ENCODE data around the gene FAM227B. TPM values are rescaled to one million over a fixed set of nuclear protein-coding genes. Genes with fewer than 3 reads are reported as not detected.

FAM227B gene
- total and polyA plus RNA-seq, 9 donors = 7.0 to 21.8 (median 11.5) TPM

- TF ChIP-seq CTCF (IDR thresholded peaks at IDR 0.05) (no peak), EP300 (IDR thresholded peaks at IDR 0.05) (no peak), POLR2A (IDR thresholded peaks at IDR 0.05) (no peak)
- Histone ChIP-seq H3K27ac (peak overlapping the region in 1 of 2 donors; percentile 41), H3K27me3 (no peaks in the 10 kb centered on the region), H3K9me3 (no peaks in the 10 kb centered on the region), H3K36me3 (no peaks in the 10 kb centered on the region), H3K4me1 (ENCODE audit: insufficient read depth) (peaks cover 3% of the 10 kb centered on the region), H3K4me3 (no peak overlapping the region)
- intact Hi-C loops (cut with DNase I) = no loop called here
- peak in 2 of 5 donors; percentile 30 to 47 for DNase-seq
Observed at GRCh38 chr15:49645941-49646340, 25.3 kb upstream of the FAM227B start.

GRCh38 chr15:49645277-49645676, 24.7 kb upstream of the FAM227B start:
- Histone ChIP-seq H3K9me3 (no peaks in the 10 kb centered on the region), H3K27ac (peak overlapping the region in 1 of 2 donors; percentile 41), H3K4me3 (no peak overlapping the region), H3K27me3 (no peaks in the 10 kb centered on the region), H3K36me3 (no peaks in the 10 kb centered on the region), H3K4me1 (ENCODE audit: insufficient read depth) (peaks cover 3% of the 10 kb centered on the region)
- no peak for TF ChIP-seq EP300 (IDR thresholded peaks at IDR 0.05)
- TF ChIP-seq CTCF (IDR thresholded peaks at IDR 0.05) = no peak
- no peak for TF ChIP-seq POLR2A (IDR thresholded peaks at IDR 0.05)
- intact Hi-C loops (cut with DNase I) = no loop called here
- no peak for DNase-seq

GRCh38 chr15:49644364-49644794, 23.8 kb upstream of the FAM227B start:
- no peak overlapping the region for H3K4me3 ChIP-seq
- no peak for DNase-seq
- H3K9me3 ChIP-seq = no peaks in the 10 kb centered on the region
- intact Hi-C loops (cut with DNase I) = no loop called here
- TF ChIP-seq EP300 (IDR thresholded peaks at IDR 0.05) (no peak), POLR2A (IDR thresholded peaks at IDR 0.05) (no peak), CTCF (IDR thresholded peaks at IDR 0.05) (no peak)
- no peaks in the 10 kb centered on the region for H3K36me3 ChIP-seq
- 94 to 95% (median 95%) methylated on average over 1 of the region's 1 CpG for WGBS, 3 donors
- peaks cover 3% of the 10 kb centered on the region for H3K4me1 ChIP-seq (ENCODE audit: insufficient read depth)
- peak overlapping the region in 1 of 2 donors; percentile 41 for H3K27ac ChIP-seq
- H3K27me3 ChIP-seq = no peaks in the 10 kb centered on the region

- intact Hi-C loops (cut with DNase I) = no loop called here
- WGBS, 3 donors = 35 to 49% (median 39%) methylated on average over 4 of the region's 4 CpGs
- DNase-seq = no peak
- no peak for TF ChIP-seq POLR2A (IDR thresholded peaks at IDR 0.05)
- no peak for TF ChIP-seq CTCF (IDR thresholded peaks at IDR 0.05)
- no peak for TF ChIP-seq EP300 (IDR thresholded peaks at IDR 0.05)
- no peak overlapping the region for H3K4me3 ChIP-seq
- H3K36me3 ChIP-seq = no peaks in the 10 kb centered on the region
- no peaks in the 10 kb centered on the region for H3K4me1 ChIP-seq (ENCODE audit: insufficient read depth)
- no peaks in the 10 kb centered on the region for H3K9me3 ChIP-seq
- H3K27ac ChIP-seq = no peak overlapping the region
- no peaks in the 10 kb centered on the region for H3K27me3 ChIP-seq
Observed at GRCh38 chr15:49637857-49638256, 17.2 kb upstream of the FAM227B start.

- no peaks in the 10 kb centered on the region for H3K27me3 ChIP-seq
- H3K36me3 ChIP-seq = no peaks in the 10 kb centered on the region
- WGBS, 3 donors = 53 to 70% (median 61%) methylated on average over 2 of the region's 2 CpGs
- peaks cover 2% of the 10 kb centered on the region for H3K4me1 ChIP-seq (ENCODE audit: insufficient read depth)
- no peak overlapping the region for H3K4me3 ChIP-seq
- intact Hi-C loops (cut with DNase I) = no loop called here
- H3K27ac ChIP-seq = no peak overlapping the region
- peaks cover 0 to 3% of the 10 kb centered on the region in 2 donors for H3K9me3 ChIP-seq
- TF ChIP-seq CTCF (IDR thresholded peaks at IDR 0.05) (no peak), EP300 (IDR thresholded peaks at IDR 0.05) (no peak), POLR2A (IDR thresholded peaks at IDR 0.05) (no peak)
- no peak for DNase-seq
Observed at GRCh38 chr15:49628379-49628778, 7.8 kb upstream of the FAM227B start.
